Thyroid gland (tissue), 4 donors: ENCODE data around the gene GPN3. TPM values are rescaled to one million over a fixed set of nuclear protein-coding genes. Genes with fewer than 3 reads are reported as not detected.

ENCODE experiments used
- DNase-seq, 2 donors: peaks; one replicate each; pipeline ENCODE4 v3.0.0-alpha.2; 2019
- H3K27ac ChIP-seq, 3 donors: fragments of 200-600 bp; sonication (generic); 1 replicate in 2 of 3; 2 replicates in 1 of 3; pipeline ENCODE4 v1.5.1; 2016 to 2019; ENCODE audit warnings: mild to moderate bottlenecking in 1 of 3, moderate library complexity in 1 of 3
- H3K27me3 ChIP-seq: fragments of 200-600 bp; sonication (generic); one replicate; pipeline ENCODE4 v1.5.1; 2019
- H3K36me3 ChIP-seq, 2 donors: fragments of 200-600 bp; sonication (generic); one replicate each; pipeline ENCODE4 v1.5.1; 2016 to 2019
- H3K4me1 ChIP-seq, 2 donors: fragments of 200-600 bp; sonication (generic); one replicate each; pipeline ENCODE4 v1.5.1; 2017 to 2019
- H3K4me3 ChIP-seq, 3 donors: fragments of 200-600 bp; sonication (generic); replicated peaks in 1 of 3; 1 replicate in 2 of 3; 2 replicates in 1 of 3; pipeline ENCODE4 v1.5.1; 2016; ENCODE audit warnings: mild to moderate bottlenecking in 1 of 3
- H3K9me3 ChIP-seq: fragments of 200-600 bp; sonication (generic); one replicate; pipeline ENCODE4 v1.5.1; 2017
- CTCF ChIP-seq, 6 experiments: fragments of 200-600 bp in 3 of 6; fragments of 450-650 bp in 3 of 6; sonication (generic) in 3 of 6; IDR thresholded peaks; one replicate each; pipeline ENCODE4 v1.5.1; 2016 to 2019; ENCODE audit warnings: antibody characterized with exemption in 6 of 6, mild to moderate bottlenecking in 2 of 6, inconsistent platforms in 1 of 6, moderate library complexity in 1 of 6
- POLR2A ChIP-seq, 2 donors: fragments of 450-650 bp; IDR thresholded peaks; one replicate each; pipeline ENCODE4 v1.6.1; 2017; ENCODE audit warnings: antibody characterized with exemption in 2 of 2, mild to moderate bottlenecking in 2 of 2, moderate library complexity in 1 of 2
- WGBS, 2 donors: methylation state at CpG; one replicate each; pipeline ENCODE4 v1.1.5; 2017; 5-methylcytosine and 5-hydroxymethylcytosine counted together
- intact Hi-C: fragments of 100-400 bp; cut with DNase I; formaldehyde crosslinking; loops from one replicate; pipeline ENCODE4 v1.15.1; 2023
- total RNA-seq, 4 donors: library from RNA; depleted of rRNA; stranded (reverse); fragments of >200 nt; gene quantifications; one replicate each; pipeline ENCODE4 v1.2.3, GENCODE V29; 2016

The GPN3 gene
- total RNA-seq, 4 donors from 2014 or later, result 17.1 to 23.6 (median 17.9) TPM

GRCh38 chr12:110505332-110505731 lies 37.3 kb upstream of the GPN3 start:
- Histone ChIP-seq H3K4me1 (peaks cover 10 to 13% of the 10 kb centered on the region in 2 donors), H3K27ac (no peak overlapping the region), H3K27me3 (no peaks in the 10 kb centered on the region), H3K4me3 (no peak overlapping the region), H3K9me3 (no peaks in the 10 kb centered on the region), H3K36me3 (no peaks in the 10 kb centered on the region)
- DNase-seq, result no peak
- TF ChIP-seq CTCF (IDR thresholded peaks at IDR 0.05) (no peak), POLR2A (IDR thresholded peaks at IDR 0.05) (no peak)
- intact Hi-C loops, result no loop called here
- 80 to 81% methylated on average over 3 of the region's 3 CpGs for WGBS, 2 donors

- intact Hi-C loops, result loop anchor here (5.0 kb wide), 1 partner anchor 36 kb away; the partner anchor contains the start of genes FAM216A and GPN3
Observed at GRCh38 chr12:110503432-110503831, 35.4 kb upstream of the GPN3 start.

GRCh38 chr12:110501752-110502738 lies 34.0 kb upstream of the GPN3 start, which contains the start of the genes RAD9B and VPS29:
TSS of gene RAD9B (plus strand) at chr12:110502331. CDS start at chr12:110502338, 7 bp downstream.
TSS of gene VPS29 (minus strand) at chr12:110502111. CDS start at chr12:110502051, 60 bp downstream.
- peak within 1 kb of the TSS; percentile 1 to 80 (median 77) for H3K27ac ChIP-seq
- peak; percentile 98 to 99 for DNase-seq
- 11 to 18% methylated on average over 28 to 43 of the region's 61 CpGs for WGBS, 2 donors
- intact Hi-C loops, result loop anchor here (5.0 kb wide), 1 partner anchor 35 kb away; the partner anchor contains the start of genes FAM216A and GPN3
- H3K27me3 ChIP-seq, result no peaks in the 10 kb centered on the region
- TF ChIP-seq CTCF (IDR thresholded peaks at IDR 0.05) (peak in 1 of 6 experiments; percentile 6), POLR2A (IDR thresholded peaks at IDR 0.05) (peak in 1 of 2 donors; percentile 87)
- no peaks in the 10 kb centered on the region for H3K36me3 ChIP-seq
- H3K9me3 ChIP-seq, result no peaks in the 10 kb centered on the region
- H3K4me3 ChIP-seq, result peak within 1 kb of the TSS; percentile 67 to 77 (median 71)
- H3K4me1 ChIP-seq, result peaks cover 9 to 13% of the 10 kb centered on the region in 2 donors

More at GRCh38 chr12:110503432-110503831, 35.4 kb upstream of the GPN3 start:
- DNase-seq, result no peak
- Histone ChIP-seq H3K9me3 (no peaks in the 10 kb centered on the region), H3K27me3 (no peaks in the 10 kb centered on the region), H3K36me3 (no peaks in the 10 kb centered on the region), H3K27ac (no peak overlapping the region), H3K4me1 (peaks cover 13% of the 10 kb centered on the region in 2 donors), H3K4me3 (no peak overlapping the region)
- TF ChIP-seq POLR2A (IDR thresholded peaks at IDR 0.05) (no peak), CTCF (IDR thresholded peaks at IDR 0.05) (no peak)
- 86 to 97% methylated on average over 1 of the region's 1 CpG for WGBS, 2 donors

GRCh38 chr12:110501399-110501751 lies 33.3 kb upstream of the GPN3 start:
- Histone ChIP-seq H3K36me3 (no peaks in the 10 kb centered on the region), H3K9me3 (no peaks in the 10 kb centered on the region), H3K27ac (peak overlapping the region; percentile 1 to 80 (median 77)), H3K4me3 (peak overlapping the region; percentile 67 to 77 (median 71)), H3K27me3 (no peaks in the 10 kb centered on the region), H3K4me1 (peaks cover 9 to 13% of the 10 kb centered on the region in 2 donors)
- TF ChIP-seq POLR2A (IDR thresholded peaks at IDR 0.05) (no peak), CTCF (IDR thresholded peaks at IDR 0.05) (no peak)
- WGBS, 2 donors, result 1% methylated on average over 8 to 17 of the region's 17 CpGs
- intact Hi-C loops, result loop anchor here (5.0 kb wide), 1 partner anchor 34 kb away; the partner anchor contains the start of genes FAM216A and GPN3
- DNase-seq, result peak; percentile 55
